CD4-positive, alpha-beta T cell (primary cell): Measurements from ENCODE around the gene NCF2. TPM values are rescaled to one million over a fixed set of nuclear protein-coding genes. Genes with fewer than 3 reads are reported as not detected.

ENCODE experiments used
- ATAC-seq: fragments of 200-7000 bp; cut with Tn5 transposase; one replicate; pipeline ENCODE4 v1.10.0; 2022; ENCODE audit warnings: mild to moderate bottlenecking; ENCODE audit not compliant: poor library complexity
- CTCF ChIA-PET: fragments of 350-600 bp; sonication (Branson Sonifier 250); formaldehyde crosslinking; loops from one replicate; lab custom pipeline; 2021; ENCODE audit warnings: antibody characterized with exemption, inconsistent platforms; lab: Charles Lee
- POLR2A ChIA-PET: fragments of 350-600 bp; sonication (Branson Sonifier 250); formaldehyde crosslinking; loops from one replicate; lab custom pipeline; 2021; ENCODE audit warnings: antibody characterized with exemption, inconsistent platforms; lab: Charles Lee
- DNase-seq, 14 experiments: peaks; one replicate each; pipeline ENCODE4 v3.0.0-alpha.2; 2013 to 2020; ENCODE audit warnings: mixed read lengths in 2 of 14
- H3K27ac ChIP-seq, 2 donors: one replicate each; pipeline versions ENCODE4 v1.5.1 to v1.7.0; 2013; ENCODE audit warnings: low read length in 2 of 2, low read depth in 1 of 2, mild to moderate bottlenecking in 1 of 2
- H3K27me3 ChIP-seq, 2 experiments: 1 replicate in 1 of 2; 2 replicates in 1 of 2; pipeline versions ENCODE4 v1.6.1 to v1.7.0; 2013; ENCODE audit warnings: low read length in 2 of 2, control low read depth in 1 of 2, mild to moderate bottlenecking in 1 of 2, moderate library complexity in 1 of 2; ENCODE audit not compliant: insufficient read depth in 2 of 2, control insufficient read depth in 1 of 2
- H3K36me3 ChIP-seq: one replicate; pipeline ENCODE4 v1.6.1; 2013; ENCODE audit warnings: low read length, control low read depth; ENCODE audit not compliant: insufficient read depth
- H3K4me1 ChIP-seq: one replicate; pipeline ENCODE4 v1.6.1; 2013; ENCODE audit warnings: low read length, control low read depth; ENCODE audit not compliant: insufficient read depth
- H3K4me3 ChIP-seq: one replicate; pipeline ENCODE4 v1.5.1; 2013; ENCODE audit warnings: mild to moderate bottlenecking, low read length, moderate library complexity
- H3K9me3 ChIP-seq, 2 experiments: 1 replicate in 1 of 2; 2 replicates in 1 of 2; pipeline versions ENCODE4 v1.6.1 to v1.7.0; 2013; ENCODE audit warnings: low read length in 2 of 2, mild to moderate bottlenecking in 2 of 2, control low read depth in 1 of 2, moderate library complexity in 1 of 2; ENCODE audit not compliant: control insufficient read depth in 1 of 2, insufficient read depth in 1 of 2
- H3K27ac Mint-ChIP-seq: one replicate; pipeline ENCODE4 v1.8.0; 2020; ENCODE audit warnings: mixed read lengths
- H3K27me3 Mint-ChIP-seq: one replicate; pipeline ENCODE4 v1.8.0; 2021; ENCODE audit warnings: mixed read lengths
- H3K36me3 Mint-ChIP-seq: one replicate; pipeline ENCODE4 v1.8.0; 2021; ENCODE audit warnings: low read depth, mixed read lengths
- H3K4me1 Mint-ChIP-seq: one replicate; pipeline ENCODE4 v1.8.0; 2021; ENCODE audit warnings: low read depth, mixed read lengths
- H3K4me3 Mint-ChIP-seq: one replicate; pipeline ENCODE4 v1.8.0; 2020; ENCODE audit warnings: mild to moderate bottlenecking, mixed read lengths
- H3K9me3 Mint-ChIP-seq: one replicate; pipeline ENCODE4 v1.8.0; 2020; ENCODE audit warnings: mixed read lengths
- intact Hi-C, 2 experiments: fragments of 100-400 bp; cut with DNase I in 1 of 2; cut with micrococcal nuclease in 1 of 2; formaldehyde crosslinking; loops; one replicate each; pipeline versions ENCODE4 v1.15.1 to v1.9.0; 2023 to 2025; cut with DNase I, micrococcal nuclease
- total RNA-seq, 174 experiments: library from RNA in 2 of 174; stranded (reverse) in 2 of 174; gene quantifications; one replicate each; pipeline ENCODE4 v1.2.3 and lab custom pipeline; 2021 to 2026
- TF ChIP-seq, protein P1 (sequence below): fragments of 200-600 bp; IDR thresholded peaks from one replicate; pipeline ENCODE4 v1.8.0; 2022; ENCODE audit warnings: antibody characterized with exemption, mild to moderate bottlenecking

NCF2 gene
- total RNA-seq, 2 experiments from 2014 or later = 2.9 to 3.1 TPM

DNA sequence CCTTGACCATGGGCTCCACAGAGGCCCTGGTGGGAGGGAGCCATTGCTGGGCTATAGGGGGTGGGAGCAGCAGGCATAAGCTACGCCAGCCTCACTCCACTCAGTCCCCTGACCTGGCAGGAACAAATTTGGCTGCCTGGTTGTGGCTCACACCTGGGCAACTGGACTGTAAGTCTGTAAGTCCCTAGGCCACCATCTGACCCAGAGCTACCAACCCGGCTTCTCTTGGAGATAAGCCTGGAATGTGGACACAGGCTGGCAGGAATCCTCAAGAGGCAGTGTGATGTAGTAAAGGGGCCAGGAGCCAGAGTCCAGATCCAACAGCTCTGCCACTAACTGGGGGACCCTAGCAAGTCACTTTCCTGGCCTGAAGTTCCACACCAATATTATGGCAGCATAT is 11.4 kb downstream of the NCF2 start:
- Mint-ChIP-seq H3K9me3 (no peaks in the 10 kb centered on the region), H3K4me1 (peaks cover 10% of the 10 kb centered on the region), H3K36me3 (no peaks in the 10 kb centered on the region), H3K27me3 (no peaks in the 10 kb centered on the region), H3K4me3 (no peak overlapping the region), H3K27ac (no peak overlapping the region)
- no peak overlapping the region for H3K4me3 ChIP-seq
- ChIA-PET POLR2A (no interaction called here), CTCF (no interaction called here)
- no peak for ATAC-seq
- H3K27me3 ChIP-seq = no peaks in the 10 kb centered on the region
- H3K36me3 ChIP-seq = no peaks in the 10 kb centered on the region
- intact Hi-C loops = no loop called here
- H3K4me1 ChIP-seq = peaks cover 9% of the 10 kb centered on the region
- TF ChIP-seq, protein P1, sequence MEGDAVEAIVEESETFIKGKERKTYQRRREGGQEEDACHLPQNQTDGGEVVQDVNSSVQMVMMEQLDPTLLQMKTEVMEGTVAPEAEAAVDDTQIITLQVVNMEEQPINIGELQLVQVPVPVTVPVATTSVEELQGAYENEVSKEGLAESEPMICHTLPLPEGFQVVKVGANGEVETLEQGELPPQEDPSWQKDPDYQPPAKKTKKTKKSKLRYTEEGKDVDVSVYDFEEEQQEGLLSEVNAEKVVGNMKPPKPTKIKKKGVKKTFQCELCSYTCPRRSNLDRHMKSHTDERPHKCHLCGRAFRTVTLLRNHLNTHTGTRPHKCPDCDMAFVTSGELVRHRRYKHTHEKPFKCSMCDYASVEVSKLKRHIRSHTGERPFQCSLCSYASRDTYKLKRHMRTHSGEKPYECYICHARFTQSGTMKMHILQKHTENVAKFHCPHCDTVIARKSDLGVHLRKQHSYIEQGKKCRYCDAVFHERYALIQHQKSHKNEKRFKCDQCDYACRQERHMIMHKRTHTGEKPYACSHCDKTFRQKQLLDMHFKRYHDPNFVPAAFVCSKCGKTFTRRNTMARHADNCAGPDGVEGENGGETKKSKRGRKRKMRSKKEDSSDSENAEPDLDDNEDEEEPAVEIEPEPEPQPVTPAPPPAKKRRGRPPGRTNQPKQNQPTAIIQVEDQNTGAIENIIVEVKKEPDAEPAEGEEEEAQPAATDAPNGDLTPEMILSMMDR = no peak
- no peak for DNase-seq
- no peaks in the 10 kb centered on the region for H3K9me3 ChIP-seq
- no peak overlapping the region for H3K27ac ChIP-seq

DNA sequence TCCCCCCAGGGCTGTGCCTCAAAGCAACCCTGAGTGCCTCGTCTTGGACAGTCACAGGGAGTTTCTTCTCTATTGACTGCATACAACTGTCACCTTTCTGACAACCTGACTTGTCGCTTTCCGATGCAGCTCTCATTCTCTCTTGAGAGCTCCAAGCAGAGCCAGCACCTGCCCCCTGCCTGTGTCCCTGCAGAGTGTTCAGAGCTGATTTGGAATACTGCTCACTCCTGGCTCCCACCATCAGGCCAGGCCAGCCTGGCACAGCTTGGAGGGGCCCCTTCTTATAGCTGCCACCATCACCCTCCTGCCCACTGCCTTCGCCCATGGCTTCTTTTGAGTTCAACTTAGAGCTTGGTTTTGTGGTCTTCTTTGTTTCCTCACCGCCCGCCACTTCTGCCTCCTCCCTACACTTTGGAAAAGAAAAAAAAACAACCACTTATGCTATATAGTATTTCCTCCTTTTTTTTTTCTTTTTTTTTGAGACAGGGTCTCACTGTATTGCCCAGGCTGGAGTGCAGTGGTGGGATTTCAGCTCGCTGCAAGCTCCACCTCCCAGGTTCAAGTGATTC is 12.3 kb downstream of the NCF2 start:
- CTCF ChIA-PET = no interaction called here
- Histone ChIP-seq H3K27me3 (no peaks in the 10 kb centered on the region), H3K36me3 (no peaks in the 10 kb centered on the region), H3K4me1 (peaks cover 9% of the 10 kb centered on the region), H3K27ac (no peak overlapping the region), H3K9me3 (no peaks in the 10 kb centered on the region), H3K4me3 (no peak overlapping the region)
- Mint-ChIP-seq H3K4me1 (peaks cover 10% of the 10 kb centered on the region), H3K27me3 (no peaks in the 10 kb centered on the region), H3K4me3 (no peak overlapping the region), H3K36me3 (no peaks in the 10 kb centered on the region), H3K27ac (no peak overlapping the region), H3K9me3 (no peaks in the 10 kb centered on the region)
- DNase-seq (no peak), ATAC-seq (no peak)
- POLR2A ChIA-PET = no interaction called here
- intact Hi-C loops = no loop called here
- TF ChIP-seq, protein P1 = no peak

DNA sequence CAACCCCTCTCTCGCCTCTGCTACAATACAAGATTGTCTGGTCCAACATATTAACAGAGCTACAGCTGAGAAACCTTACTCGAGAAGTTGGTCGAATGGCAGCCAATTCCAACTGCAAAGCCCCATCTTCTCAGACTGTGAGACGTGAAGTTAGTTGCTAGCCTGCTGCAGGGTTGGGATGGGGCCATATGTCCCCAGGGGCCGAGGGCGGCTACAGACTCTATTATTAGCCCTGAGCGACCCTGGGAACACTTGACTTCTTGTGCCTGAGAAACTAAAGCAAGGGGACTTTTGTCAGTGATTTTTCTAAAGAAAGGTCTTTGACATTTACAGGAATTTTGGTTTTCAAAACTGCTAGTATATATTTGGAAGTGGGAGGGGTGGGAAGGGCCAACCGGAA is 13.7 kb downstream of the NCF2 start:
- Histone ChIP-seq H3K27ac (no peak overlapping the region), H3K27me3 (no peaks in the 10 kb centered on the region), H3K4me3 (no peak overlapping the region), H3K4me1 (peaks cover 9% of the 10 kb centered on the region), H3K9me3 (no peaks in the 10 kb centered on the region), H3K36me3 (no peaks in the 10 kb centered on the region)
- no peaks in the 10 kb centered on the region for H3K9me3 Mint-ChIP-seq
- DNase-seq = no peak
- no peak overlapping the region for H3K27ac Mint-ChIP-seq
- ChIA-PET CTCF (no interaction called here), POLR2A (no interaction called here)
- H3K4me1 Mint-ChIP-seq = peaks cover 10% of the 10 kb centered on the region
- no peak for ATAC-seq
- no peak overlapping the region for H3K4me3 Mint-ChIP-seq
- H3K27me3 Mint-ChIP-seq = no peaks in the 10 kb centered on the region
- no peaks in the 10 kb centered on the region for H3K36me3 Mint-ChIP-seq
- TF ChIP-seq, protein P1 = no peak
- intact Hi-C loops = no loop called here
